NCI-H748 (cell line): ENCODE results near the gene KIF16B.
A peak's percentile ranks its signal among the peaks of the same experiment; 100 is the strongest.

ENCODE experiments used
- DNase-seq: peaks from one replicate; lab custom pipeline; 2025; ENCODE audit not compliant: unreplicated experiment; lab: John Stamatoyannopoulos, UW

The KIF16B gene, protein sequence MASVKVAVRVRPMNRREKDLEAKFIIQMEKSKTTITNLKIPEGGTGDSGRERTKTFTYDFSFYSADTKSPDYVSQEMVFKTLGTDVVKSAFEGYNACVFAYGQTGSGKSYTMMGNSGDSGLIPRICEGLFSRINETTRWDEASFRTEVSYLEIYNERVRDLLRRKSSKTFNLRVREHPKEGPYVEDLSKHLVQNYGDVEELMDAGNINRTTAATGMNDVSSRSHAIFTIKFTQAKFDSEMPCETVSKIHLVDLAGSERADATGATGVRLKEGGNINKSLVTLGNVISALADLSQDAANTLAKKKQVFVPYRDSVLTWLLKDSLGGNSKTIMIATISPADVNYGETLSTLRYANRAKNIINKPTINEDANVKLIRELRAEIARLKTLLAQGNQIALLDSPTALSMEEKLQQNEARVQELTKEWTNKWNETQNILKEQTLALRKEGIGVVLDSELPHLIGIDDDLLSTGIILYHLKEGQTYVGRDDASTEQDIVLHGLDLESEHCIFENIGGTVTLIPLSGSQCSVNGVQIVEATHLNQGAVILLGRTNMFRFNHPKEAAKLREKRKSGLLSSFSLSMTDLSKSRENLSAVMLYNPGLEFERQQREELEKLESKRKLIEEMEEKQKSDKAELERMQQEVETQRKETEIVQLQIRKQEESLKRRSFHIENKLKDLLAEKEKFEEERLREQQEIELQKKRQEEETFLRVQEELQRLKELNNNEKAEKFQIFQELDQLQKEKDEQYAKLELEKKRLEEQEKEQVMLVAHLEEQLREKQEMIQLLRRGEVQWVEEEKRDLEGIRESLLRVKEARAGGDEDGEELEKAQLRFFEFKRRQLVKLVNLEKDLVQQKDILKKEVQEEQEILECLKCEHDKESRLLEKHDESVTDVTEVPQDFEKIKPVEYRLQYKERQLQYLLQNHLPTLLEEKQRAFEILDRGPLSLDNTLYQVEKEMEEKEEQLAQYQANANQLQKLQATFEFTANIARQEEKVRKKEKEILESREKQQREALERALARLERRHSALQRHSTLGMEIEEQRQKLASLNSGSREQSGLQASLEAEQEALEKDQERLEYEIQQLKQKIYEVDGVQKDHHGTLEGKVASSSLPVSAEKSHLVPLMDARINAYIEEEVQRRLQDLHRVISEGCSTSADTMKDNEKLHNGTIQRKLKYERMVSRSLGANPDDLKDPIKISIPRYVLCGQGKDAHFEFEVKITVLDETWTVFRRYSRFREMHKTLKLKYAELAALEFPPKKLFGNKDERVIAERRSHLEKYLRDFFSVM (N-terminal part only)

DNA sequence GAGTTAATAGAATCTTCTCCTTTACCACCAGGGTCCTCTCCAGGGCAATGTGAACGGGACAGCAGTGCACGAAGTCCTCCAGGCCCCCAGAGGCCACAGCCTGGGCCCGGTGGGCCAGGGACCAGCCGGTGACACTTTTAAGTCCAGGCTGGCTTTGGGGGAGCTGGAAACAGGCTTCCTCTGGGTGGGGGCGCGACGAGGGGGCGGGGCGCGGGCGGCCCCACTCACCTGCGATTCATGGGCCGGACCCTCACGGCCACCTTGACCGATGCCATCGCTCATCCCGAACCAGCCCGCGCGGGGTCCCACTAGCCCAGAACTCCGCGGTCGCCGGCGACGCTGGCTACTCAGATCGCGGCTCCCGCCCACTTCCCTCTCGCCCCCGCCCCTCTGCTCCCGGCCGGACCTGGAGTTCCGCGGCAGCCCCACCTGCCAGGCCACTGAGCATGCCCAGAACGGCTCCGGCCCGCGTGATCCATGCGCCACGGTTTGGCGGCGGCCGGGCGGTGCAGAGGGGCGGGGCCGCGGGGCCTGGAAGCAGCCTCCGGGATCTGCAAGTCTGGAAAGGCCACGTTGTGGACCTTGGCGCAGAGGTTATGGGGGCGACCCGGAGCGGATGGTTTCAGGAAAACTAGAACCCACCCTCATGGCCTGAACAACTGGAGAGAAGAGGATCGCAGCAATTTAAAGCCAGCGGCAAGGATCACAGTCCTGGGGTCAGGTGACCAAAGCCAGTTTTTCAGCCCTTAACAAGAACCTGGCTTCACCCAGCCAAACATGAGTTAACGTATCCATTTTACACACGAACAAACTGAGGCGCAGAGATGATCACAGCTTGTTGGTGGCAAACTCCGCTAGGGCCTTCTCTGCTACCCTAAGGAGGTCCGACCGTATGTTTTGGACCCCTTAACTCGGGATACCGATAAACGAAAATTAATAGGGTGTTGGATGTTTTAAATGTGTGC is at the start of gene KIF16B:
TSS of gene KIF16B (minus strand) at position 448 of the 965 bp plus-strand sequence. CDS start at position 275, 173 bp downstream.
- DNase-seq: peak; percentile 93

DNA sequence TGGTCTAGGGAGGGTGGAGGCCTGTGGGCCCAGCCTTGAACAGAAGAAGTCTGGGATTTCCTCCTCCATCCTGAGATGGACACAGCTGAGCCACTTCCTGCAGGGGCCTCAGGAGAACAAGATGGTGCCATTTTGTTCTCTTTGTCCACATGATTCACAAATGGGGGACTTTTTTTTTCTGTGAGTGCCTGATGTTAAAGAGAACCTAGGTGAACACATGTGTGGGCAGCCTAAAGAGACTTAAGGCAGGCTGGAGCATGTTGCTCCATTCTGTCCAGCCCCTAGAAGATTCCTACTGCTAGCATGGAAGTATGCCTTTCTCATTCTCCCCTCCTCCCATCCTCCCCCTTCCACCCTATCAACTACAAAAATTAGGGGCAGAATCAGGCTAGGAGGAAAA is 49.3 kb upstream of the KIF16B start:
- DNase-seq: no peak

DNA sequence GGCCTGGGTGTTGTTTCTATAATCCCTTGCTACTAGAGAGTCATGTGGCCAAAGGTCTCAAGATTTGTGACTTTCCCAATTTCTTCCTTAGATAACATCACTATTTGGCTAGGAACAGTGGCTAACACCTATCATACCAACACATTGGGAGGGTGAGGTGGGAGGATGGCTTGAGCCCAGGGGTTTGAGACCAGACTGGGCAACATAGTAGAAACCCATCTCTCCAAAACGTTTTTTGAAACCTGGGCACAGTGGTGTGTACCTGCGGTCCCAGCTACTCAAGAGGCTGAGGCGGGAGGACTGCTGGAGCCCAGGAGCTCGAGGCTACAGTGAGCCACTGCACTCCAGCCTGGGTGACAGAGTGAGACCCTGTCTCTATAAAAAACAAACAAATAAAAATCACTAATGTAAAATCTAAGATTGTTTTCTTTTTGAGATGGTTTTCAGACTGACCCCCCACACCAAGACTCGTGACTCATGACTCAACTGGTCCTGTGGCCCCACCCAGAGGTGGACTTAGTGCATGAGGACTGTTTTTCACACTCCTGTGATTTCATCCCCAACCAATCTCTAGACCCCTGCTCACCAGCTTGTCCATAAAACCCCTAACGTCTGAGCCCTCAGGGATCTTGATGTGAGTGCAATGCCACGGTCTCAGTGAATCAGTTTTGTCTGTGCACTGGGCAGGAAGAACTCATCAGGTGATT is 48.3 kb upstream of the KIF16B start:
- DNase-seq: no peak

DNA sequence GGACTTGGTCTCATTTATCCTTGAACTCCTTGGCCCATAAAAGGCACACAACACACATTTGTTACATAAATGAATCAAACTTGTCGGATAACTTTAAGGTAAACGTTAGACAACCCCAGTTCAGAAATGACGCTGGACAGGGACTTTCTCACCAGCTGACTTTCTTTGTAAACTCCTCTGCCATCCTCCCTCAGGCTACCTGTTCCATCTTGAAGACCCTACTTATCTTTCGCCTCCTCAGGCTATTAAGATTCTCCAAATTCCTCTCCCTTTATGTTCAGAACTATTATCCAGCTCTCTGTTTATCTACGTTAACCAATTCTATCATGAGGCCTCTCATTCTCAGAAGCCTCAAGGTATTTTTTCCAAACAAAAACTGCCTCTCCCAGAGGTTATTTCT is 47.7 kb upstream of the KIF16B start:
- DNase-seq: no peak

DNA sequence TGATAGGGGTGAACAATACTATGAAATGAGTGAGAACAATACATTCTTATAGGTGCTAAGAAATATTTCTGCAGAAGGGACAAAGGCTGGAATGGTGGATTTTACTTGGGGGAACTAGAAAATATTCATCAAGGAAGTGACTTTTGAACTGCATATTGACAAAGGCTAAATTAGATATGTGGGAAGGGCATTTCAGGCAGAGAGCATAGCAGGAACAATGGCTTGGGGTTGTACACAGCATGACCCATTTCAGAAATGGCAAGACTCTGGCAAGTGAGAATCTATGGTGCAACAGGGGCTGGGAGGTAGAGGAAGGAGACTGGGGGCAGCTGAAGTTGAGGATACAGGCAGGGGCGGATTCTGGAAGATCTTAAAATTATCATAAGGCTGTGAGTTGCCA is 46.7 kb upstream of the KIF16B start:
- DNase-seq: no peak

DNA sequence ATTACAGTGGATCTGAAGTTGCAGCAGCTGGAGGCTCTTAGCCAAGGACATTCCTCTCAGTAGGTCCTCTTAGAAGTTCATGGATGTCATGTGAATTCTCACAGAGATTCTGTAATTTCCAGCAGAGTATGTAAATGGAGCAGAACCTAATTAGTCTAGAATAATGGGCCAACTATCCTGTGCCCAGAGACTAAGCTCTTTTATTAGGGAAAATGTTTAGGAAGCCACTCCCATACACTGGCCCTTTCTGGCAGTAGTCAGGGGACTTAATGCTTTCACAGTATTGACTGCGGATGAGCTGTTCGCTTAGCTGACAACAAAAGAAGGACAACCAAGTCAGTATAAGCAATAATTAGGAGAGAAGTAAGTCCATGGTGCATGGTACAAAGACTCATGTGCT is 43.8 kb upstream of the KIF16B start:
- no peak for DNase-seq

DNA sequence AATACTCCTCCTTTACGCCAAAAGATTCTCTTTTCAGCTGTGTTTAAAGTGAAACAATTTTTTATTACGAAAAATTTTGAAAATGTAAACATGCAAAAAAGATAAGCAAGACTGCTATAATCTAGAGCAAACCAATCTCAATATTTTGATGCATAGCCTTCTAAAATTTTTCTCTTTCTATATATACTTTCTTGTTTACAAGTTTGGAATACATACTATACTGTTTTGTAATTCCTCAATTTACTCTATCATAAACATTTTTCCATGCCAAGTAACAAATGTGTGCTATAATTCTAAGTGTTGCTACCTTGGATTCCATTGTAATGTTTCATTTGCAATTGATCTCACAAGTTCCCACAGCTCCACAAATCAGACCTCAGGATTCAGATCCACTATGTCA is 43.1 kb upstream of the KIF16B start:
- no peak for DNase-seq

DNA sequence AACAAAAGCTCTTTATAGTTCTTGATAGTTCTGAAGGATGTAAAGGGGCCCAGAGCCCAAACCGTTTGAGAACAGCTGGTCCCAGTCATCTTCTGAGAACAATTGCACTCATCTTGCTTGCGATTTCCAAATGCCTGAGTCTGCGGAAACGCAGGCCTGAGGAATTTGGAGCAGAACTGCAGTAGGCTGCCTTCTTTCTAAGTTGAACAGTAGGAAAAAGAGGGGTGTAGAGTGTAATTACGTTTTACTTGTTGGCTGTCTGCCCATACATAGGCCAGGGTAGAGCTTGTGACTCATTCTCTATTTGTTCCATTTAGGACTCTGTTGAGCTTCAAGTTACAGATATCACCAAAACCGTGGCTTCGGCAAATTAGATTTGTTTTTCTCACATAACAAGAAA is 42.0 kb upstream of the KIF16B start:
- no peak for DNase-seq

DNA sequence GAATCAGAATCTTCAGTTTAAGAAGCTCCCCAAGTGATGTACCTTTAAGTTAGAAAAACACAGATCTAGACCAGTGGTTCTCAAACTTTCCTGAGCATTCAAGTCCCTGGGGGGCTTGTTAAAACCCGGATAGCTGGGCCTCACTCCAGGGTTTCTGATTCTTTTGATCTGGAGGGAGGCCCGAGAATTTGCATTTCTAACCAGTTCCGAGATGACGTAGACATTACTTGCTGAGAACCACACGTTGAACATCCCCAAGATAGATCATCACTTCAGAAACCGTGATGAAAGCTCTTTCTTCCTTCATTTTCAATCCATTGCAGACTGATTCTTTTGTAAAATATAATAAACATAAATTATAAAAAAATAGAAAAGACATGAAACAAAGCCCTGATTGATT is 40.7 kb upstream of the KIF16B start:
- DNase-seq: no peak

DNA sequence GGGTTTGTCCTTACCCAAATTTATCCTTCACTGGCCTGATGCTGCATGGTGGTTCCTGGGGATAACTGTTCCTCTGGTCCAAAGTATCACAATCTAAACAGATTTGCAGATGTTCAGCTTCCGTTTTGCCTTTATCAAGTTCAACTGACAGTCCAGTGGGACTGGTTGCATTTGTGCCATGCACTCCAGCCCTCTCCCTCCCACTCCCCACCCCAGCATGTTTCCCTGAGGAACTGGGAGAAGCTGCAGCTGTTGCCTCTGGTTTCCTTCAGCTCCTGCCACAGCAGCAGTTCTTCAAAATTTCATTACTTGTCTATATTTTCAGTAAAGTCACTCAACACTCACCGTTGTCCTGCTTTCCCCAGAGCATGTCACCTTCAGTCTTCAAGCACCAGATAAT is 39.5 kb upstream of the KIF16B start:
- DNase-seq: no peak

DNA sequence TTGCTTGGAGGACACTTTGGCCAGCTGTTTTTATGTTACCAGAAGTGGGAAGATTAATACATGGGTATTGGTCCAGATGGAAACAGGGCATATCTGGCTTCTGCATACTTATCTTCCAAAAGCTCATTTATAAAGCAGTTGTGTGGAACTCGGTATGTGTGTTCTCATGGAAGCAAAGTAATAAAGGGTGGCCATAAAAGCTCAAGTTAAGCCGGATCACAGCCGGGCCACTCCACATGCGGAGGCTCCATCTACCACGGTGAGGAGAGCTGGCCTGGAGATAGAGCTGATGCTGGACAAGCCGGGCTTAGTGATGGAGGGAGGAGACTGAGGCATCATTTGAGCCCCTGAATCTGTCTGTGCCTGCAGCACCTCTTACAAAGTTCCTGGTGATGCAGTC is 38.6 kb upstream of the KIF16B start:
- no peak for DNase-seq

DNA sequence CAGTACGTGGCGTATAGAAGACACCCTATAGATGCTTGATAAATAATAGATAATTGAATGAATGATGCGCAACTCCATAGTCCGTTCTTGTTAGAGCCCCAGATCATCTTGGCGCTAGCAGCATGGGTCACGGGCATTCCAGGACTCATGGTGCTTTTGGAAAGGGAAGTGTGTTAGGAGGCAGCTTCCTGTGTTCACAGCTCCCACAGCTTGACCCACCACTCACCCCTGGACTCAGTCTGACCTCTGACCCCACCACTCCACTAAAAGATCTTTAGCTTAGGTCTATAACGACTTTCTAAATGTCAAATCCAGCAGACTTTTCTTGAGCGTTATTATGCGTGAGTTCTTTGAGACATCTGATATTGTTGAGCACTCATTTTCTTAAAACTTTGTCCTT is 35.8 kb upstream of the KIF16B start:
- no peak for DNase-seq

DNA sequence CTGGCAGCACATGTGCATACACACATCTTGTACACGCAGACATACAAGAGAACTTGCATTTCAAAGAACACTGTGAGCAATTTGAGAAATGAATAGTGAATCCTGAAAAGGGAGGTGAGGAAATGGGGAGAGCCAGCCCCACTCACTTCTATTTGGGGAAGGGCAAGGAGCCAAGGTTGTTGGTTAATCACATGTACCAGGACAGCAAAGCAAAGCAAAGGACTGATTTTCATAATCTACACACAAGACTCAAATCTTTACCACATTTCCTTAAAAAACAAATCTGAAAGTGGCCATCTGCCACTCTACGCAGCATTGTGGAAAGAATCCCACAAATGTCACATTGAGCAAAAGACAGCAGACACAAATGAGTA is 35.0 kb upstream of the KIF16B start:
- no peak for DNase-seq

DNA sequence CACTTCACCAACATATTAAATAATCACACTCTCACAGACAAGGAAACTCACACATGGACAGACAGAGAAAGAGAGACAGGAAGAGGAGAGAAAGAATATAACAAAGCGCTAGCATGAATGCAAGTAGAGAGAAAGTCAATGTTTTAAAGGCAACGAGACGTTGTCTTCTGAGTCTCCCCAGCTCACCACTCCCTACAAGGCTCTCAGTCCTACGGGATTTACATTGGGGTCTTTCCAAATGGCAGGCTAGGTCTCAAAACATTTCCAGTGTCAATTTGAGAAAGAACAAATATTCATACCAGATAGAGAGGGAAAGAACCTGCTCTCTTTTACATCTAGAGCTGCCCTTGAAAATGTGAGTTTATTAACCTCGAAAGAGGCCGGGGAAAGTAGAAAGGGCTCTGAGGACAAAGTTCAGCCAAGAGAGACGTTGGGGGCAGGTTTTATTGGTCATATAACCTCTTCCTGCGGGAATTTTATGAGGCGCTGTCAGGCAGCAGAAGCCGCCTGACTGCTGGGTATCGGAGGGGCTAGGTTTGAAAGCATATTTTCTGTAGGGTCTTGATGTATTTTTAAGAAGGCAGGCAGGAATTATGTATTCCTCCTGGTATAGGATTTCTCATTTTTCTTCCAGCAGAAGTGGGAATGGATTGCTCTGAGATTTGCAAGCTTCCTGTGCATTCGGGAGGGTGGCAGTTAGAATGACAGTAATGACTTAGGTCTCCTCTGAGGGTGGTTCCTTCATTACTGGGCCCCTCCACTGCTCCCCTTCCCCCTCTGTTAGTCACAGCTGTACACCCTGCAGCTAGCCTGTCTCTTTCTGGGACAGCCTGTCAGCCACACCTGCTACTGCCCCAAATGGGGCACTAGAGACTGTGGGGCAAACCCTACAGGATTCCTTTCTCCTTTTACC is 34.4 kb upstream of the KIF16B start:
- DNase-seq: no peak

DNA sequence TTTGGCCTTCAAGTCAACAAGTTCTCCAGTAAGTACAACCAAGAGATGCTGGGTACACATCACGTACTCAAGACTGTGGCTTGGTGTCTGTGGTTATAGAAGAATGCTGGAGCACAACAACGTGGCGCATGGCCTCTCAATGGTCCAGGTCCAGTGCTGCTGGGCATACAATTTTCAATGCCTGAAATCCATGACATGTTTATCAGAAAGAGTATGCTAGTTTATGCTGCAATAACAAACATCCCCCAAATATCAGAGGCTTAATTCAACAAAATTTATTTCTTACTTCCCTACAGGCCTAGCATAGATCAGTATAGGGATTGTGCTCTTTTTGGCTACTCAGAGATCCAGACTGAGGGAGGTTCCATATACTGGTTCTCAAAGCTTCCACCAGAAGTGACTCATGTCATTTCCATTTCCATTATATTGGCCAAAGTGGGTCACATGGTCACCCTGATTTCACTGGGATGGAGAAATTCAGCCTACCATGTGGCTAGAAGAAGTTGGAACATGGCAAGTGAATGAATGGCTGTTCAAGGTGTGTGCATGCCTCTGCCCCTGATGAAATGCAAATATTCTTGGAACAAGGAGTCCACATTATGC is 33.3 kb upstream of the KIF16B start:
- no peak for DNase-seq

DNA sequence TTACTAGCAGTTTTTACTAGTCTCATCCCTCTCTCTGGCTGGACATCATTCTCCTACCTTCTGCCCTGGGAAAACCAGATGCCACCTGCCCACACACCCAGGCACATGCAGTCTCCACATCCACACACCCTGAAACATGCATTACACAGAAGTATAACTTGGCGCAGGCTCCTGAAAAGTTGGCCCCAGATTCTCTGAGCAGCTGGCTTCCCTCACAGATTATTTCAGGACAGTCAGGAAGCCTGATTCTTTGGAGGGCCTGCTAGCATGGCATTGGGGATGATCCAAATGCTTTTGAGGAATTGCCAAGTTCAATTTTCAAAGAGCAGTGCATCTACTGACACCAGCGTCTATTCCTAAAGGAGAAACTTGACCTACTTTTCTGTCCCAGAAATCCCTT is 27.8 kb upstream of the KIF16B start:
- no peak for DNase-seq

DNA sequence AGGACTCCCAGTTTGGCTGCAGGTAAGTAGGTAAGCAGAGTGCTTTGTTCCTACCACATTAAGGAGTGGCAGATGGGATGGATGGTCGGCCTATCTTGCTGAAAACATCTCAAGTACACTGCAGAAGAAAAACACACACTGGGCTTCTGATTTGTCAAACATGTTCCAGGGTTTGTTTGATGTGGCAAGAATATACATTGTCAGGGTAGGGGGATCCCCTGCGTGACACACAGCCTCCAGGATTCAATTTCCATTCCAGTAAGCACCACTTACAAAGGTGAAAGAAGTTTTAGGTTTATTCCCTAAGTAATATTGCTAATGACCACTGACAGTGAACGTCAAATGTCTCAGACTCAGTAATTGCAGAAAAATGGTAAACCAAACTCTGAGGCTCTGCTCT is 26.0 kb upstream of the KIF16B start:
- DNase-seq: no peak

DNA sequence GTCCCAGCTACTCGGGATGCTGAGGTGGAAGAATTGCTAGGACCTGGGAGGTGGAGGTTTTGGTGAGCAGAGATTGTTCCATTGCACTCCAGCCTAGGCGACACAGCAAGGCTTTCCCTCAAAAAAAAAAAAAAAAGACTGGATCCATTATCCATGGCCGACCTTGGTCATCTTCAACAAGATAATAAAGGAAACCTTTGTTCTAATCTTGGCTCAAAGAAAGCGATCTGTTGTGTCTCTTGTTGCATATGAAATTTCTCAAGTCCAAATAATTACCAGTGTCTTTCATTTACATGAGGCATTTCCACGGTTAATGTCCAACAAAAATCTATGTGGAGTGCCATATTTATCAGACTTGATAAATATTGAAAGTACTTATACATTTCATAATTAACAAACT is 23.7 kb upstream of the KIF16B start:
- DNase-seq: no peak
